ENCODE data around the gene ERVK3-1. TPM values are rescaled to one million over a fixed set of nuclear protein-coding genes. Genes with fewer than 3 reads are reported as not detected.

The ERVK3-1 gene
- polyA plus RNA-seq, 1 of the 3 experiments (the other 2 are of a cell fraction): 69.4 TPM

DNA sequence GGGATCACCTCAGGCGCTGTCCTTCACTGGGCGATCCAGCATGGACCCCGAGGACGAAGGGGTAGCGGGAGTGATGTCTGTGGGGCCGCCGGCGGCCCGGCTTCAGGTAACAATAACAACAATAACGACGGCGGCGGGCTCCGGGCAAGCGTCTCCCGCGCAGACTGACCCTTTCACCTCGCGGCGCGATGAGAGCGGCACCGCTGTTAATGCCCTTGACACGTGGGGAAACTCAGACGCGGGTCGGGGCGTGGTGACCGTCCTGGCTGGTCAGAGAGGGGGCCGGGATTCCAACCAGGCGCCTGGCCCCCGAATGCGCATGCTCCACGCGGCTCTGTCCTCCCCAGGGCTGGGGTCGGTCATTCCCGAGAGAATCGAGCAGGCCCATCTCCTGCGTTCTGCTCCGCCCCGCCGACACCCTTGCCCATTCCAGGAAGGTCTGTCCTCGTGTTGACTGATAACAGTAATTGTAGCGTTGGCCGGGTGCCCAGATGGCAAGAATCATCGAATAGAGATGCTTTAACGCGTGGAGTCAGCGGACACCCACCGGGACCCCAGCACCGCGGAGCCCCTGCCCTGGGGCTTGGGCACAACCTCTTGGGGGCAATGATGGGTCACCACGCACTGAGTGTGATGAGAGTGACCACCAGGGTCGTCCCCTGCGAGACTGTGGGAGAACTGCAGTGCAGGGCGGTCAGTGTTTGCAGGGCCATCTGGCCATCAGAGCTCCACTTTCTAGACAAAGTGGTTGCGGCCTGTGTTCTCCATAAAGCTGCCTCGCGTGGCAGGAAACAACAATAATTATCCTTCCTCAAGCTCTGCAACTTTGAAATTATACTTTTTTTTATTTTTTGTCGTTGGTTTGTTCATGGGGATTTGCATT, 25.9 kb upstream of the ERVK3-1 start (continued):
- TF ChIP-seq RAD21 (IDR thresholded peaks at IDR 0.05; ENCODE audit: low read length) (no peak), USF2 (IDR thresholded peaks at IDR 0.05; ENCODE audit: borderline replicate concordance, low read depth, low read length) (no peak), YY1 (IDR thresholded peaks at IDR 0.05; ENCODE audit: low read depth) (no peak), FOXJ3 (CRISPR knock-in tag; IDR thresholded peaks at IDR 0.05) (0 out of 2 replicates have a peak, but pooled peaks have one; percentile 14), SMC3 (IDR thresholded peaks at IDR 0.05; ENCODE audit: low read depth, low read length) (no peak), TCF12 (IDR thresholded peaks at IDR 0.05) (no peak), JUND (IDR thresholded peaks at IDR 0.05) (no peak), TEAD4 (IDR thresholded peaks at IDR 0.05; ENCODE audit: borderline replicate concordance, insufficient read depth) (no peak)

- peak overlapping the region in 1 of 2 experiments; percentile 93; a peak in 2 of 4 replicates for H3K27ac ChIP-seq (ENCODE audit: low read depth in 2 of 2, low read length in 1 of 2)
- ChIA-PET POLR2A (interaction anchor here (0.6 to 2.0 kb wide), 3 partner anchors 8 to 47 kb away, joined by 3 to 8 read pairs (median 3); partner anchors contain the start of gene ZSCAN22), CTCF (no interaction called here)
- H4K20me1 ChIP-seq (ENCODE audit: insufficient read depth): no peaks in the 10 kb centered on the region
- peaks cover 9% of the 10 kb centered on the region for H3F3A ChIP-seq (replicated peaks; ENCODE audit: insufficient read depth)
- H2AFZ ChIP-seq (ENCODE audit: low read depth): no peak overlapping the region
- peaks cover 3 to 34% of the 10 kb centered on the region in 2 experiments for H3K36me3 ChIP-seq (replicated peaks in 1 of 2; ENCODE audit: control insufficient read depth in 1 of 2, insufficient read depth in 2 of 2, low read length in 1 of 2)
- WGBS (ENCODE audit: low lambda C conversion rate): 94% methylated on average over 4 of the region's 4 CpGs
- peaks cover 8% of the 10 kb centered on the region; the same call in 1 of the 2 replicates for H3K9me3 ChIP-seq
- H3K79me2 ChIP-seq (ENCODE audit: insufficient read depth): peaks cover 69% of the 10 kb centered on the region
- H3K4me1 ChIP-seq (ENCODE audit: control insufficient read depth in 1 of 2, insufficient read depth in 2 of 2, low read depth in 1 of 2, low read length in 1 of 2): peaks cover 5 to 7% of the 10 kb centered on the region in 2 experiments; a peak in 1 of 4 replicates
- no peaks in the 10 kb centered on the region for H3K9me2 ChIP-seq
- H3K4me3 ChIP-seq (ENCODE audit: low read depth in 2 of 2, low read length in 1 of 2): peak overlapping the region; percentile 81 to 83
- no peaks in the 10 kb centered on the region for H3K27me3 ChIP-seq (ENCODE audit: insufficient read depth)
- peak overlapping the region; percentile 90 for H3K4me2 ChIP-seq
- DNase-seq: no peak
- no peak overlapping the region for H3K9ac ChIP-seq
- TF ChIP-seq ELF1 (IDR thresholded peaks at IDR 0.05): no peak
- TF ChIP-seq JUND (IDR thresholded peaks at IDR 0.05): no peak
- TF ChIP-seq TAF1 (IDR thresholded peaks at IDR 0.05; ENCODE audit: borderline replicate concordance, low read depth, low read length): no peak
- no peak for TF ChIP-seq TEAD4 (IDR thresholded peaks at IDR 0.05; ENCODE audit: borderline replicate concordance, insufficient read depth)
- TF ChIP-seq FOXJ3 (CRISPR knock-in tag; IDR thresholded peaks at IDR 0.05): no peak
- no peak for TF ChIP-seq USF2 (IDR thresholded peaks at IDR 0.05; ENCODE audit: borderline replicate concordance, low read depth, low read length)
Observed at GRCh38 chr19:58279925-58280316, 25.3 kb upstream of the ERVK3-1 start.

DNA sequence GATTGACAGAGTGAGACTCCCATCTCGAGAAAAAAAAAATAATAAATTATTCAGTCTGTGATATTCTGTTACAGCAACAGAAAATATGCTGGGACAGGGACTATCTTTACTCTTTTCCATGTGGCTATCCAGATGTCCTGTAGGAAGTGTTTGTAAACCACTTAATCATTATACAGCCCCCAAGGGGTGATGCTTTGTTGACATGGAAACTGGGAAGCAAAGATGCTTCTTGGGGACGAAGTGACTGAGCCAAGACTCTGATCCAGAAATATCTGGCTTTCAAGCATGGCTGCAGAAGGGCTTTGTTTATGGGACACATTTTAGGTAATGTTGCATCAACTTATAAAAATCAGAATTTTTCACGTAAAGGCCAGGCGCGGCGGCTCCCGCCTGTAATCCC, 21.0 kb upstream of the ERVK3-1 start:
- Histone ChIP-seq H3K4me1 (ENCODE audit: control insufficient read depth in 1 of 2, insufficient read depth in 2 of 2, low read depth in 1 of 2, low read length in 1 of 2) (peaks cover 5 to 7% of the 10 kb centered on the region in 2 experiments; a peak in 1 of 4 replicates), H4K20me1 (ENCODE audit: insufficient read depth) (no peaks in the 10 kb centered on the region), H3F3A (replicated peaks; ENCODE audit: insufficient read depth) (peaks cover 4% of the 10 kb centered on the region), H3K4me2 (no peak overlapping the region), H3K9me3 (no peaks in the 10 kb centered on the region), H3K4me3 (ENCODE audit: low read depth in 2 of 2, low read length in 1 of 2) (no peak overlapping the region), H3K9ac (no peak overlapping the region), H2AFZ (ENCODE audit: low read depth) (no peak overlapping the region), H3K27me3 (ENCODE audit: insufficient read depth) (no peaks in the 10 kb centered on the region), H3K79me2 (ENCODE audit: insufficient read depth) (peaks cover 58% of the 10 kb centered on the region), H3K9me2 (no peaks in the 10 kb centered on the region), H3K36me3 (replicated peaks in 1 of 2; ENCODE audit: control insufficient read depth in 1 of 2, insufficient read depth in 2 of 2, low read length in 1 of 2) (peaks cover 33 to 67% of the 10 kb centered on the region in 2 experiments), H3K27ac (ENCODE audit: low read depth in 2 of 2, low read length in 1 of 2) (no peak overlapping the region)
- DNase-seq: no peak
- WGBS (ENCODE audit: low lambda C conversion rate): 88% methylated on average over 7 of the region's 7 CpGs
- CTCF ChIA-PET: no interaction called here
- POLR2A ChIA-PET: no interaction called here
- TF ChIP-seq USF1 (IDR thresholded peaks at IDR 0.05; ENCODE audit: borderline replicate concordance, low read depth): no peak
- no peak for TF ChIP-seq GATA2 (CRISPR knock-in tag; IDR thresholded peaks at IDR 0.05)
- no peak for TF ChIP-seq USF2 (IDR thresholded peaks at IDR 0.05; ENCODE audit: borderline replicate concordance, low read depth, low read length)
- TF ChIP-seq PBX3 (IDR thresholded peaks at IDR 0.05): no peak
- no peak for TF ChIP-seq RXRA (IDR thresholded peaks at IDR 0.05; ENCODE audit: borderline replicate concordance, low read depth)
- TF ChIP-seq, protein P1, sequence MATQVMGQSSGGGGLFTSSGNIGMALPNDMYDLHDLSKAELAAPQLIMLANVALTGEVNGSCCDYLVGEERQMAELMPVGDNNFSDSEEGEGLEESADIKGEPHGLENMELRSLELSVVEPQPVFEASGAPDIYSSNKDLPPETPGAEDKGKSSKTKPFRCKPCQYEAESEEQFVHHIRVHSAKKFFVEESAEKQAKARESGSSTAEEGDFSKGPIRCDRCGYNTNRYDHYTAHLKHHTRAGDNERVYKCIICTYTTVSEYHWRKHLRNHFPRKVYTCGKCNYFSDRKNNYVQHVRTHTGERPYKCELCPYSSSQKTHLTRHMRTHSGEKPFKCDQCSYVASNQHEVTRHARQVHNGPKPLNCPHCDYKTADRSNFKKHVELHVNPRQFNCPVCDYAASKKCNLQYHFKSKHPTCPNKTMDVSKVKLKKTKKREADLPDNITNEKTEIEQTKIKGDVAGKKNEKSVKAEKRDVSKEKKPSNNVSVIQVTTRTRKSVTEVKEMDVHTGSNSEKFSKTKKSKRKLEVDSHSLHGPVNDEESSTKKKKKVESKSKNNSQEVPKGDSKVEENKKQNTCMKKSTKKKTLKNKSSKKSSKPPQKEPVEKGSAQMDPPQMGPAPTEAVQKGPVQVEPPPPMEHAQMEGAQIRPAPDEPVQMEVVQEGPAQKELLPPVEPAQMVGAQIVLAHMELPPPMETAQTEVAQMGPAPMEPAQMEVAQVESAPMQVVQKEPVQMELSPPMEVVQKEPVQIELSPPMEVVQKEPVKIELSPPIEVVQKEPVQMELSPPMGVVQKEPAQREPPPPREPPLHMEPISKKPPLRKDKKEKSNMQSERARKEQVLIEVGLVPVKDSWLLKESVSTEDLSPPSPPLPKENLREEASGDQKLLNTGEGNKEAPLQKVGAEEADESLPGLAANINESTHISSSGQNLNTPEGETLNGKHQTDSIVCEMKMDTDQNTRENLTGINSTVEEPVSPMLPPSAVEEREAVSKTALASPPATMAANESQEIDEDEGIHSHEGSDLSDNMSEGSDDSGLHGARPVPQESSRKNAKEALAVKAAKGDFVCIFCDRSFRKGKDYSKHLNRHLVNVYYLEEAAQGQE (IDR thresholded peaks at IDR 0.05; ENCODE audit: low read depth, low read length): no peak
